ENCODE results near the gene ARHGEF12.

ARHGEF12 gene

GRCh38 chr11:120316880-120317688 lies 19.1 kb upstream of the ARHGEF12 start:
- in situ Hi-C loops (cut with MboI; ENCODE audit: low sequenced_read_pairs), result no loop called here

GRCh38 chr11:120317689-120318480 lies 18.3 kb upstream of the ARHGEF12 start:
- in situ Hi-C loops (cut with MboI; ENCODE audit: low sequenced_read_pairs), result no loop called here

- in situ Hi-C loops (cut with MboI; ENCODE audit: low sequenced_read_pairs), result no loop called here
Observed at GRCh38 chr11:120318906-120319305, 17.3 kb upstream of the ARHGEF12 start.

GRCh38 chr11:120324932-120325810 lies 11.0 kb upstream of the ARHGEF12 start, which contains the start of gene TLCD5:
TSS of gene TLCD5 (plus strand) at chr11:120325299. CDS start at chr11:120327442, 2,143 bp downstream.
- in situ Hi-C loops (cut with MboI; ENCODE audit: low sequenced_read_pairs), result no loop called here

- in situ Hi-C loops (cut with MboI; ENCODE audit: low sequenced_read_pairs), result no loop called here
Observed at GRCh38 chr11:120326228-120326627, 10.0 kb upstream of the ARHGEF12 start.

GRCh38 chr11:120326845-120327281 lies 9.3 kb upstream of the ARHGEF12 start:
- in situ Hi-C loops (cut with MboI; ENCODE audit: low sequenced_read_pairs), result no loop called here

- in situ Hi-C loops (cut with MboI; ENCODE audit: low sequenced_read_pairs), result no loop called here
Observed at GRCh38 chr11:120327311-120327710, 8.9 kb upstream of the ARHGEF12 start.

GRCh38 chr11:120329556-120329955 lies 6.7 kb upstream of the ARHGEF12 start:
- in situ Hi-C loops (cut with MboI; ENCODE audit: low sequenced_read_pairs), result no loop called here

- in situ Hi-C loops (cut with MboI; ENCODE audit: low sequenced_read_pairs), result no loop called here
Observed at GRCh38 chr11:120330045-120330444, 6.2 kb upstream of the ARHGEF12 start.

GRCh38 chr11:120331301-120331996 lies 4.8 kb upstream of the ARHGEF12 start:
- in situ Hi-C loops (cut with MboI; ENCODE audit: low sequenced_read_pairs), result no loop called here

GRCh38 chr11:120332822-120333716 lies 3.1 kb upstream of the ARHGEF12 start:
- in situ Hi-C loops (cut with MboI; ENCODE audit: low sequenced_read_pairs), result no loop called here

GRCh38 chr11:120333801-120334200 lies 2.4 kb upstream of the ARHGEF12 start:
- in situ Hi-C loops (cut with MboI; ENCODE audit: low sequenced_read_pairs), result no loop called here

GRCh38 chr11:120334332-120334731 lies 1.9 kb upstream of the ARHGEF12 start:
- in situ Hi-C loops (cut with MboI; ENCODE audit: low sequenced_read_pairs), result no loop called here

- in situ Hi-C loops (cut with MboI; ENCODE audit: low sequenced_read_pairs), result no loop called here
Observed at GRCh38 chr11:120334894-120335462, 1.2 kb upstream of the ARHGEF12 start.

GRCh38 chr11:120335556-120335907 lies 681 bp upstream of the ARHGEF12 start:
- in situ Hi-C loops (cut with MboI; ENCODE audit: low sequenced_read_pairs), result no loop called here

GRCh38 chr11:120336641-120337354 lies 585 bp downstream of the ARHGEF12 start:
- in situ Hi-C loops (cut with MboI; ENCODE audit: low sequenced_read_pairs), result no loop called here

GRCh38 chr11:120337355-120338106 lies 1.3 kb downstream of the ARHGEF12 start:
- in situ Hi-C loops (cut with MboI; ENCODE audit: low sequenced_read_pairs), result no loop called here

Measured in HL-60/S4 (cell line).